ENCODE measurements around the gene XXYLT1.

Gene XXYLT1

GRCh38 chr3:195086341-195086740, 184.6 kb downstream of the XXYLT1 start:
- ATAC-seq: no peak
- TF ChIP-seq ZFP30 (CRISPR knock-in tag; IDR thresholded peaks at IDR 0.05) (no peak), BACH2 (CRISPR knock-in tag; IDR thresholded peaks at IDR 0.05; ENCODE audit: borderline replicate concordance) (no peak), ZFP3 (CRISPR knock-in tag; IDR thresholded peaks at IDR 0.05) (no peak), ZC3H10 (CRISPR knock-in tag; IDR thresholded peaks at IDR 0.05) (no peak), POU6F1 (CRISPR knock-in tag; IDR thresholded peaks at IDR 0.05; ENCODE audit: borderline replicate concordance, low read depth) (no peak), ZNF565 (CRISPR knock-in tag; conservative IDR thresholded peaks at IDR 0.05; ENCODE audit: low read depth) (no peak), TOX (CRISPR knock-in tag; IDR thresholded peaks at IDR 0.05; ENCODE audit: borderline replicate concordance) (no peak)

- TF ChIP-seq RARB (CRISPR knock-in tag; IDR thresholded peaks at IDR 0.05): no peak
- no peak for TF ChIP-seq PATZ1 (CRISPR knock-in tag; IDR thresholded peaks at IDR 0.05; ENCODE audit: borderline replicate concordance)
- no peak for TF ChIP-seq TCF4 (CRISPR knock-in tag; IDR thresholded peaks at IDR 0.05; ENCODE audit: borderline replicate concordance)
- TF ChIP-seq ZNF565 (CRISPR knock-in tag; conservative IDR thresholded peaks at IDR 0.05; ENCODE audit: low read depth): no peak
- no peak for TF ChIP-seq ZNF8 (CRISPR knock-in tag; IDR thresholded peaks at IDR 0.05)
- no peak for TF ChIP-seq CSRNP3 (CRISPR knock-in tag; IDR thresholded peaks at IDR 0.05)
- no peak for TF ChIP-seq ESRRG (CRISPR knock-in tag; IDR thresholded peaks at IDR 0.05)
- TF ChIP-seq ZFP3 (CRISPR knock-in tag; IDR thresholded peaks at IDR 0.05): no peak
- no peak for ATAC-seq
Measured at GRCh38 chr3:195085356-195086130, 185.4 kb downstream of the XXYLT1 start.

- no peak for ATAC-seq
- no peak for TF ChIP-seq CSRNP3 (CRISPR knock-in tag; IDR thresholded peaks at IDR 0.05)
- no peak for TF ChIP-seq GLIS3 (CRISPR knock-in tag; IDR thresholded peaks at IDR 0.05)
- no peak for TF ChIP-seq BACH2 (CRISPR knock-in tag; IDR thresholded peaks at IDR 0.05; ENCODE audit: borderline replicate concordance)
- no peak for TF ChIP-seq PATZ1 (CRISPR knock-in tag; IDR thresholded peaks at IDR 0.05; ENCODE audit: borderline replicate concordance)
- TF ChIP-seq ARNTL (CRISPR knock-in tag; IDR thresholded peaks at IDR 0.05; ENCODE audit: borderline replicate concordance, low read depth): no peak
- TF ChIP-seq PPARA (CRISPR knock-in tag; IDR thresholded peaks at IDR 0.05; ENCODE audit: borderline replicate concordance): no peak
- no peak for TF ChIP-seq CREB5 (CRISPR knock-in tag; IDR thresholded peaks at IDR 0.05; ENCODE audit: low read depth)
- no peak for TF ChIP-seq RARB (CRISPR knock-in tag; IDR thresholded peaks at IDR 0.05)
- no peak for TF ChIP-seq ZFP3 (CRISPR knock-in tag; IDR thresholded peaks at IDR 0.05)
- TF ChIP-seq ZC3H10 (CRISPR knock-in tag; IDR thresholded peaks at IDR 0.05): no peak
- TF ChIP-seq OSR1 (CRISPR knock-in tag; IDR thresholded peaks at IDR 0.05): no peak
Measured at GRCh38 chr3:195084746-195085145, 186.2 kb downstream of the XXYLT1 start.
